ENCODE results near the gene TXNRD1.
"Not testable (repeated sequence)": the region's sequence is repeated elsewhere in the genome, so short reads cannot be mapped to it uniquely, and the experiment has no call there.

- not testable (repeated sequence) for TF ChIP-seq CTCF (IDR thresholded peaks at IDR 0.05; ENCODE audit: low read depth, low read length); POLR2A (IDR thresholded peaks at IDR 0.05; ENCODE audit: extremely low read depth, insufficient read length); MYC (IDR thresholded peaks at IDR 0.05; ENCODE audit: low read depth, low read length); MAX (IDR thresholded peaks at IDR 0.05; ENCODE audit: low read depth, low read length)
These were observed 116.7 kb downstream of the TXNRD1 start for GRCh38 chr12:104332273-104332672.
